LoVo (cell line): ENCODE measurements around the gene MRFAP1L1.

Experiments
- DNase-seq: peaks from one replicate; pipeline ENCODE4 v3.0.0-alpha.2; 2016; ENCODE audit warnings: low spot score

MRFAP1L1 gene

DNA sequence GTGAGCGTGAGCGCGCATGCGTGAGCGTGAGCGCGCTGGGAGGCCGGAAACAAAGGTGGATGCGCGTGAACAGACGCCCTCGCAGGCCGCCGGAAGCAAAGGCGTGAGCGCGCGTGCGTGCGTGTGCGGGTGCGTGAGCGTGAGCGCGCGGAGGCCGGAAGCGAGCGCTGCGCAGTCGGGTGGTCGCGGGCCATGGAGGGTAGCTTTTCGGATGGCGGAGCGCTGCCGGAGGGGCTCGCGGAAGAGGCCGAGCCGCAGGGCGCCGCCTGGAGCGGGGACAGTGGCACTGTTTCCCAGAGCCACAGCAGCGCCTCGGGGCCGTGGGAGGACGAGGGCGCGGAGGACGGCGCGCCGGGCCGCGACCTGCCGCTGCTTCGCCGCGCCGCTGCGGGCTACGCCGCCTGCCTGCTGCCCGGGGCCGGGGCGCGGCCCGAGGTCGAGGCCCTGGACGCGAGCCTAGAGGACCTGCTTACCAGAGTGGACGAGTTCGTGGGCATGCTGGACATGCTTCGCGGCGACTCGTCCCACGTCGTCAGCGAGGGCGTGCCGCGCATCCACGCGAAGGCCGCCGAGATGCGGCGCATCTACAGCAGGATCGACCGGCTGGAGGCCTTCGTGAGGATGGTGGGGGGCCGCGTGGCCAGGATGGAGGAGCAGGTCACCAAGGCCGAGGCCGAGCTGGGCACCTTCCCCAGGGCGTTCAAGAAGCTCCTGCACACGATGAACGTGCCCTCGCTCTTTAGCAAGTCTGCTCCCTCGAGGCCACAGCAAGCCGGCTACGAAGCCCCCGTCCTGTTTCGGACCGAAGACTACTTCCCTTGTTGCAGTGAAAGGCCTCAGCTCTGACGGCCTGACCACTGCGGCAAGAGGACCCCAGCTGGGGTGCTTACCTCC is 6.6 kb upstream of the MRFAP1L1 start, which contains the start of gene BLOC1S4:
Gene BLOC1S4, plus strand, starts transcription at position 157 of the 894 bp plus-strand sequence. Its CDS starts 36 bp downstream, at position 193.
- DNase-seq = peak; percentile 90

- no peak for DNase-seq
Observed at GRCh38 chr4:6715704-6716017, 6.0 kb upstream of the MRFAP1L1 start.

GRCh38 chr4:6714954-6715353 is 5.3 kb upstream of the MRFAP1L1 start:
- no peak for DNase-seq

DNA sequence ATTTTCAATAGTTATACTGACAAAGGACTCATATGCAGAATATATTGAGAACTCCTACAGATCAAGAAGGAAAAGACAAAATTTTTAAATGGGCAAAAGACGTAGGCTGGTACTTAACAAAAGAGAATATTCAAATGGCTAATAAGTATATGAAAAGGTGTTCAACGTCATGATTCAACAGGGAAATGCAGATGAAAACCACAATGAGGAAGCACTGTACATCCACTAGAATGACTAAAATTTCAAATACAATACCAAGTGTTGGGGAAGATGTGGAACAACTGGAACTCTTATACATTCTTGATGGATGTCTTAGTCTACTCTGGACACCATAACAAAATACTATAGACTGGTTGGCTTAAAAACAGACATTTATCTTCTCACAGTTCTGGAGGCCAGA is 1.3 kb upstream of the MRFAP1L1 start:
- no peak for DNase-seq

GRCh38 chr4:6710282-6710681 is 617 bp upstream of the MRFAP1L1 start:
- DNase-seq = no peak

GRCh38 chr4:6706173-6706572 is 3.5 kb downstream of the MRFAP1L1 start:
- no peak for DNase-seq

GRCh38 chr4:6705646-6706045 is 4.0 kb downstream of the MRFAP1L1 start:
- DNase-seq = no peak

- DNase-seq = no peak
Observed at GRCh38 chr4:6703786-6704185, 5.9 kb downstream of the MRFAP1L1 start.

DNA sequence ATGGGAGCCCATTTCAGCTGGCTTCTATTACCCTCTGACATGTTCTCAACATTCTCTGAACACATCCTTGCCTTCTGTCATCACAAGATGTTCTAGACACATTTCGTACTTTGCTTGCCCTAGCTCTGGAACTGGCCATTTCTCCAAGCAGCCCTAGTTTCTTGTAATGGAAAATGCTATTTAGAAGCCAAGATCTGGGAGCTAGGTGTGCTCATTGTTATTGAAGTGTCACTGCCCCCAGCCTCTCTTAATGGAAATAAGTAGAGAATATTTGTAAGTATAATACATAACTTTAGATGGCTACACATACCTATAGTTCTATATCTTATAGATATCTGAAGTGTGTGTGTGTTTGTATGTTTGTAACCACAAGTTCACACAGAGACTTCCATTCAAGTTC is 6.9 kb downstream of the MRFAP1L1 start:
- DNase-seq = no peak

DNA sequence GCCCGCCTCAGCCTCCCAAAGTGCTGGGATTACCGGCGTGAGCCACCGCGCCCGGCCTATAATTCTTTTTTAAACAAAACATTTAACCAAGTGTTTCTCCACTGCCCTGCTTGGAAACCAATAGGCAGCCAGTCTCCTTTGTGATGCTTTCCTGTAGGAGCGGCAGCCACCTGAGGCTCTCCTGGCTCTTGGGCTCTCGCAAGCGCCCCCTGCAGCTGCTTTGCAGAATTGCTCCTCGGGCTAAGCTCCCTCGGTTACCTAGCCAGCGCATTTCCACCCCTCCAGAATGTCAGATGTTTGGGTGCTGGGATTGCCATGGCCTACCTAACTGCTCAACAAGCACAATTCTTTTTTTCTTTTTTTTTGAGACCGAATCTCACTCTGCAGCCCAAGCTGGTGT is 8.3 kb downstream of the MRFAP1L1 start:
- DNase-seq = no peak

DNA sequence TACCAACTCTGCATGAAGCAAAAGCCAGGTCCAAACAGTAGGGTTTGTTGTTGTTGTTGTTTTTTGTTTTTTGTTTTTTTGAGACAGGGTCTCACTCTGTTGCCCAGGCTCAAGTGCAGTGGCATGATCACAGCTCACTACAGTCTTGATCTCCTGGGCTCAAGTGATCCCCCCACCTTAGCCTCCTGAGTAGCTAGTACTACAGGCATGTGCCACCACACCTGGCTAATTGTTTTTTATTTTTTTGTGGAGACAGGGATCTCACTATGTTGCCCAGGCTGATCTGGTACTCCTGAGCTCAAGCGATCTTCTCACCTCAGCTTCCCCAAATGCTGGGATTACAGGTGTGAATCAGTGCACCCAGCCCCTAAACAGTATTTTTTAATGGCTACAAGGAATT is 9.8 kb downstream of the MRFAP1L1 start:
- no peak for DNase-seq

GRCh38 chr4:6699388-6699787 is 10.3 kb downstream of the MRFAP1L1 start:
- DNase-seq = no peak

- DNase-seq = no peak
Observed at GRCh38 chr4:6697131-6697530, 12.5 kb downstream of the MRFAP1L1 start.

DNA sequence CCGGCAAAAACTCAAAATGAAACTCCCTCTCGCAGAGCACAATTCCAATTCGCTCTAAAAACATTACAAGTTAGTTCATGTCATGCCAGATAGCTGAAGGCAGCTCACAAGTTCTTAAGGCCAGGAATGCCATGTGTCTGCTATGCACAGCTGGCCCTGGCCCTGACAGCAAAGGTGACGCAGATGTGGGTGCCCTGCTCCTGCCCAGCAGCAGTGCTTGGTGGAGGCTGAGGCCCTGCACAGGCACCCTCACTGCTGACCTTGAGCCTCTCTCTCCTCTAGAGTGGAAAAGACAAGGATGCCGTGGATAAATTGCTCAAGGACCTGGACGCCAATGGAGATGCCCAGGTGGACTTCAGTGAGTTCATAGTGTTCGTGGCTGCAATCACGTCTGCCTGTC is 13.1 kb downstream of the MRFAP1L1 start:
- no peak for DNase-seq

- DNase-seq = peak; percentile 82
Observed at GRCh38 chr4:6695660-6696610, 13.7 kb downstream of the MRFAP1L1 start.

DNA sequence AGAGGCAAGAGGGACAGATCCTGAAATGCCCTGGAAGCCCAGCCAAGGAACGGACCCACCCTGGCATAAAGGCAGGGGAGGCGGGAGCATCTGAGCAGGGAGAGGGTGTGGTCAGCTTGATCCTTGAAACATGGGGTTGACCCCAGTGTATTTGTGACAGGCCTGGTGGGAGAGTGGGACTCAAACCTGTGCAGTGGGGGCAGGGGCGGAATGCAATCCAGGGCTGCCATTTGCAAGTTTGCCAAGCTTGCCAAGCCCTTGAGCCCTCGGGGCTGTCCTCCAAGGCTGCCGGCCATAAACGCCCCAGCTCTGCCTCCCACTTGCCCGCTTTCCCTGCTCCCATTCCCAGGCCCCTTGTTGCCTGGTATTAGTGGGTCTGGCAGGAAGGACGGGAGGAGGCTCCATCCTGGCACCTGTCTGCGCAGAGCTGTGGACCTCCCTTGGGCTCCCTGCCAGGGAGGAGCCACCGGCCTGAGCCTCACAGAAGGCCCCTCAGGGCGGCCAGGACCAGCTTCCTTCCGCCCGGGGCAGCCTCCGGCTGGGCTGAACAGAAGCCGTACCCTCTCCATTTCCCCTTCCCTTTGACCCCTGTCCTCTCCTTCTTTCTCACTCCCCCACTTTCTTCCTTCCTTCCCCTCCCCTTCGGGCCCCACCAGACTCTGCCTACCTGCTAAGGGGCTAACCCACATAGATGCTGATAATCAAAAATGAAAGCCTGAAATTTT is 15.3 kb downstream of the MRFAP1L1 start:
- DNase-seq = no peak

GRCh38 chr4:6693231-6694176 is 16.2 kb downstream of the MRFAP1L1 start, which contains the start of gene S100P:
Gene S100P, plus strand, starts transcription at chr4:6693878. Its CDS starts 55 bp downstream, at chr4:6693933.
- DNase-seq = peak; percentile 92

GRCh38 chr4:6692806-6693205 is 16.9 kb downstream of the MRFAP1L1 start:
- no peak for DNase-seq

DNA sequence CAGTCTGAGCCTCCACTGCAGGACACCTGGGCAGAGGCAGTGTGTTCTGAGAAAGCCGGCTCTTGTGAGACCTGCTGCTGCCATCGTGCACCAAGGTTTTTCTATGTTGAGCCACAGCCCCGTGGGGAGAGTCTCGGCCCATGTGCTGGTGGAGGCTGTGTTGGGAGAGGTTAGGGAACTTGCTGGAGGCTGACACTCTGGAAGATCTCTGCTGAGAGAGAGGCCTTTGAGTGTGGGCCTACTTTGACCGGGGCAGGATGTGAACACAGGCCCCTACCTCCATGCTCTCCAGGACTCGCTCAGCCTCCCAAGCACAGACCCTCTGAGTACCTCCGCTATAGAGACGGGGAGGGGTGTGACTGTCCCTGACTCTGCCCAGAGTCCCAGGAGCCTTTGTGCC is 17.3 kb downstream of the MRFAP1L1 start:
- no peak for DNase-seq

- no peak for DNase-seq
Observed at GRCh38 chr4:6689506-6689960, 20.1 kb downstream of the MRFAP1L1 start.
